HL-60 (cell line): ENCODE measurements around the gene CCDC158.

Experiments
- DNase-seq, 2 experiments: peaks; one replicate each; pipeline ENCODE4 v3.0.0-alpha.2; 2010 to 2020; ENCODE audit warnings: low read depth in 1 of 2, low spot score in 1 of 2
- H3K27ac ChIP-seq: fragments of 250-450 bp; sonication (Bioruptor Pico); replicated peaks from 2 replicates; pipeline ENCODE4 v1.5.1; 2020; ENCODE audit warnings: mild to moderate bottlenecking, moderate library complexity
- H3K27me3 ChIP-seq: fragments of 250-450 bp; sonication (Bioruptor Pico); 2 replicates; pipeline ENCODE4 v1.5.1; 2021; ENCODE audit warnings: mild to moderate bottlenecking, moderate library complexity; ENCODE audit not compliant: insufficient read depth, poor library complexity, severe bottlenecking
- H3K4me3 ChIP-seq: replicated peaks from 2 replicates; pipeline ENCODE4 v1.5.1; 2011; ENCODE audit warnings: mild to moderate bottlenecking, control low read depth, low read length; ENCODE audit not compliant: insufficient read depth
- CTCF ChIP-seq: IDR thresholded peaks from one replicate; pipeline ENCODE4 v1.5.1; 2011; ENCODE audit warnings: low read length, control low read depth, inconsistent platforms; ENCODE audit not compliant: insufficient read depth
- GABPA ChIP-seq: IDR thresholded peaks from 2 replicates; pipeline ENCODE4 v1.6.1; 2012; ENCODE audit warnings: low read depth
- POLR2AphosphoS5 ChIP-seq: IDR thresholded peaks from 2 replicates; pipeline ENCODE4 v1.6.1; 2012; ENCODE audit warnings: low read depth
- REST ChIP-seq: IDR thresholded peaks from 2 replicates; pipeline ENCODE4 v1.6.1; 2012; ENCODE audit warnings: low read depth; ENCODE audit not compliant: insufficient replicate concordance
- SPI1 ChIP-seq: IDR thresholded peaks from 2 replicates; pipeline ENCODE4 v1.6.1; 2012; ENCODE audit warnings: low read depth, mild to moderate bottlenecking, borderline replicate concordance

The CCDC158 gene

GRCh38 chr4:76308548-76308947, 112.4 kb downstream of the CCDC158 start:
- H3K4me3 ChIP-seq: no peak overlapping the region
- no peak for TF ChIP-seq GABPA
- TF ChIP-seq REST: no peak
- TF ChIP-seq CTCF: no peak
- no peak for TF ChIP-seq POLR2AphosphoS5
- no peak for TF ChIP-seq SPI1
- no peaks in the 10 kb centered on the region for H3K27me3 ChIP-seq
- DNase-seq: no peak
- H3K27ac ChIP-seq: no peak overlapping the region

- no peaks in the 10 kb centered on the region for H3K27me3 ChIP-seq
- TF ChIP-seq CTCF (no peak), SPI1 (no peak), POLR2AphosphoS5 (no peak), GABPA (no peak), REST (no peak)
- peak overlapping the region; percentile 79 for H3K4me3 ChIP-seq
- H3K27ac ChIP-seq: no peak overlapping the region
- DNase-seq: no peak
Observed at GRCh38 chr4:76307660-76308014, 113.3 kb downstream of the CCDC158 start.

GRCh38 chr4:76306882-76307659, 113.9 kb downstream of the CCDC158 start:
- peak overlapping the region; percentile 79 for H3K4me3 ChIP-seq
- peak overlapping the region; percentile 76 for H3K27ac ChIP-seq
- no peaks in the 10 kb centered on the region for H3K27me3 ChIP-seq
- DNase-seq: peak in 1 of 2 experiments; percentile 48
- TF ChIP-seq GABPA: no peak
- TF ChIP-seq POLR2AphosphoS5: no peak
- TF ChIP-seq SPI1: no peak
- TF ChIP-seq CTCF: no peak
- no peak for TF ChIP-seq REST
